H1 (cell line): ENCODE data around the gene NDEL1.

ENCODE experiments used
- BACH1 ChIP-seq: IDR thresholded peaks from 2 replicates; pipeline ENCODE4 v1.6.1; 2012; ENCODE audit warnings: low read length, improper control_type of control experiment
- CTCF ChIP-seq, 3 experiments: IDR thresholded peaks; 1 replicate in 2 of 3; 2 replicates in 1 of 3; pipeline versions ENCODE4 v1.5.1 to v1.6.1; 2011; ENCODE audit warnings: low read length in 3 of 3, mild to moderate bottlenecking in 3 of 3, inconsistent platforms in 2 of 3, low read depth in 1 of 3, moderate library complexity in 1 of 3; ENCODE audit not compliant: insufficient read depth in 1 of 3; ENCODE audit errors: control extremely low read depth in 1 of 3
- EZH2 ChIP-seq: fragments of 200-600 bp; sonication (generic); IDR thresholded peaks from 2 replicates; pipeline ENCODE4 v1.7.1; 2012; ENCODE audit warnings: low read depth, mild to moderate bottlenecking, moderate library complexity, low read length, inconsistent platforms; ENCODE audit not compliant: severe bottlenecking
- KDM1A ChIP-seq: fragments of 200-600, 300-600 bp; sonication (generic); IDR thresholded peaks from 2 replicates; pipeline ENCODE4 v1.7.1; 2016; ENCODE audit warnings: mild to moderate bottlenecking, low read length, borderline replicate concordance
- MAFK ChIP-seq: IDR thresholded peaks from 2 replicates; pipeline ENCODE4 v1.6.1; 2012; ENCODE audit warnings: low read depth, mild to moderate bottlenecking, improper control_type of control experiment, low read length
- POLR2AphosphoS5 ChIP-seq: IDR thresholded peaks from 2 replicates; pipeline ENCODE4 v1.6.1; 2011; ENCODE audit warnings: low read depth, low read length
- POU5F1 ChIP-seq: IDR thresholded peaks from 2 replicates; pipeline ENCODE4 v1.6.1; 2011; ENCODE audit warnings: low read depth, mild to moderate bottlenecking, low read length, moderate library complexity
- SP4 ChIP-seq: IDR thresholded peaks from 2 replicates; pipeline ENCODE4 v1.6.1; 2012; ENCODE audit warnings: low read length, inconsistent platforms
- SUZ12 ChIP-seq: fragments of 200-600 bp; sonication (generic); IDR thresholded peaks from 2 replicates; pipeline ENCODE4 v1.6.1; 2012; ENCODE audit warnings: mild to moderate bottlenecking, inconsistent platforms, low read length, moderate library complexity, mixed read lengths

GRCh38 chr17:8481703-8482102 is 46.0 kb downstream of the NDEL1 start:
- TF ChIP-seq BACH1 = no peak
- no peak for TF ChIP-seq POLR2AphosphoS5
- no peak for TF ChIP-seq POU5F1
- no peak for TF ChIP-seq SP4
- no peak for TF ChIP-seq CTCF (IDR thresholded peaks at IDR 0.05; ENCODE audit: control extremely low read depth in 1 of 3, insufficient read depth in 1 of 3, low read depth in 1 of 3, low read length in 3 of 3)
- no peak for TF ChIP-seq KDM1A
- TF ChIP-seq EZH2 = no peak
- no peak for TF ChIP-seq SUZ12
- no peak for TF ChIP-seq MAFK
